Activated CD4-positive, CD25-positive, alpha-beta regulatory T cell (primary cell): ENCODE data around the gene PCK1.
"Not testable (repeated sequence)": the region's sequence is repeated elsewhere in the genome, so short reads cannot be mapped to it uniquely, and the experiment has no call there.

Experiments
- DNase-seq, 4 experiments: peaks; one replicate each; lab custom pipeline; 2025; lab: John Stamatoyannopoulos, UW

PCK1 gene

DNA sequence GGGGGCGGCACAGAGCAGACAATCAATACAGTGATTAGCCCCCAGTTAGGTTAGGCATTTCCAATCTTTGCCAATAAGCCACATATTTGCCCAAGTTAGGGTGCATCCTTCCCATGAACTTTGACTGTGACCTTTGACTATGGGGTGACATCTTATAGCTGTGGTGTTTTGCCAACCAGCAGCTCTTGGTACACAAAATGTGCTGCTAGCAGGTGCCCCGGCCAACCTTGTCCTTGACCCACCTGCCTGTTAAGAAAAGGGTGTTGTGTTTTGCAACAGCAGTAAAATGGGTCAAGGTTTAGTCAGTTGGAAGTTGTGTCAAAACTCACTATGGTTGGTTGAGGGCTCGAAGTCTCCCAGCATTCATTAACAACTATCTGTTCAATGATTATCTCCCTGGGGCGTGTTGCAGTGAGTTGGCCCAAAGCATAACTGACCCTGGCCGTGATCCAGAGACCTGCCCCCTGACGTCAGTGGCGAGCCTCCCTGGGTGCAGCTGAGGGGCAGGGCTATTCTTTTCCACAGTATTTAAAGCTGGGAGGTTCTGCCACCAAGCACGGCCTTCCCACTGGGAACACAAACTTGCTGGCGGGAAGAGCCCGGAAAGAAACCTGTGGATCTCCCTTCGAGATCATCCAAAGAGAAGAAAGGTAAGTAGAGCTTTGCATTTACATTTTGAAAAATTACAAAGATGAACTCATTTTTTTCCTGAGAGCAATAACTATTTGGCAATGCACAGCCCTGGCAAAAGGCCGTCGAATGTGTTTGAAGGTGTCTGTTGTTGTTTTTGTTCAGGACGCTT lies at the start of gene PCK1:
Gene PCK1 (plus strand): TSS at position 557 of the 802 bp plus-strand sequence. CDS start 302 bp downstream, outside the sequence.
- no peak for DNase-seq

DNA sequence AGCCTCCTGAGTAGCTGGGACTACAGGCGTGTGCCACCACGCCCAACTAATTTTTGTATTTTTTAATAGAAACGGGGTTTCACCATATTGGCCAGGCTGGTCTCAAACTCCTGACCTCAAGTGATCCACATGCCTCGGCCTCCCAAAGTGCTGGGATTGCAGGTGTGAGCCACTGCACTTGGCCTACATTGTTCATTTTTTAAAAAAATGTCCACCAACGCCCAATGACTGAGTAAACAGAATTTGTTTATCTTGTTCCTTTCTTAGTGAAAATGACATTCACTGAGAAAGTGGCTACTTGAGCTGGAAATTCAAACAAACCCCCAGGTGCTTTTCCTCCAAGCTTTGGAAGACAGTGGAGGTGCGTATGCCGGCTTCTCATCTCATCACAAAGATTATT lies 49.2 kb upstream of the PCK1 start:
- DNase-seq, result not testable (repeated sequence)

DNA sequence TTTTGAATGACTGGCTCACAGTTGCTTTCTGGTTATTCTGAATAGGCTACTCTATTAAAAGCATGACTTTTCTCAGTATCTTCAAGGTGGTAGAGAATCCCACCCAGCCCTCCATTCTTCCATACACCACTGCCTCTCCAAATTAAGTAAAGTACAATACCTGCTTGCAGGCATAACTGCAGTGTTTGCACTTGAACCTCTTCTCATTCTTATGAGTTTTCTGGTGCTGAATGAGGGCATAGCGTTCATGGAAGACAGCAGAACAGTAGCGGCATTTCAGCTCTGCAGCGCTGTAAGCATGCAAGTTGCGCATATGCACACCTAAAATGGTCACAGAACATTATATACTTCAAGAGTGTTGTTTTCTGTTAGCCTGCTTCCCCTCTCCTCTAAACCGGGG lies 48.5 kb upstream of the PCK1 start:
- DNase-seq, result no peak

GRCh38 chr20:57513199-57513598 lies 47.7 kb upstream of the PCK1 start:
- DNase-seq, result no peak

GRCh38 chr20:57514273-57514751 lies 46.6 kb upstream of the PCK1 start:
- no peak for DNase-seq

DNA sequence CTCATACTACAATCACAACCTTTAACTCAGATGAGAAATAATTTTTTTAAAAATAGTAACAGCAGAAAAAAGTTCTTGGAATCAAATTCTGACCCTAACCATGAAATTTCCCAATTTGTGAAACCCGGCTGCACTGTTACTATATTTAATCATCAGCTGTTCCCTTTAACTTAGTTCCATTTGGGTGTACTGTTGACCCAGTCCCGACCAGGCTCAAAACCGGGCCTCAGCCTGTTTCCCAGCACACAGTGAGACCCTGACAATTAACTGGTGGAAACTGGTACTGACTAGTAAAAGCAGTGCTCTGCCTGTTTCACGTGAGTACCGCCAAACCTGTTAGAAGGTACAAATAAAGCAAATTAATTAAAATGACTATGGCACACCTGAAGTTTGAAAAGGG lies 43.0 kb upstream of the PCK1 start:
- DNase-seq, result no peak

GRCh38 chr20:57522380-57523140 lies 38.4 kb upstream of the PCK1 start:
- no peak for DNase-seq

DNA sequence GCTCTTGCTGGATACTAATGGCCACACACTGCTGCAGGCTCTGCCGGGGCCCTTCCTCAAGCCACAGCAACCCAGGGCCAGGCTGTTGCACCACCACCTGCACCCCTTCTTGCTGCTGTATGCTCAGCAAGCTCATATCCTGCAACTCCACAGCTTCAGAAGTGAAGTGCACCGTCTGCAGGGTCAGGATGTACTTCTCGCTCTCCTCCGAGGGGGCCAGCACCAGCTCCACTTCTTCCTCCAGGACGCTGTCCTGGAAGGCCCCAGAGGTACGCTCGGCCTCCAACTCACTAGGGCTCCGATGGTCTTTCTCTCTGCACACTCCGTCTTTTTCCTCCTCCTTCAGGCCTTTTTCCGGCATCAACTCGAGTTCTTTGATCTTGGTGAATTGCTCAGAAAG lies 37.1 kb upstream of the PCK1 start:
- DNase-seq, result no peak

DNA sequence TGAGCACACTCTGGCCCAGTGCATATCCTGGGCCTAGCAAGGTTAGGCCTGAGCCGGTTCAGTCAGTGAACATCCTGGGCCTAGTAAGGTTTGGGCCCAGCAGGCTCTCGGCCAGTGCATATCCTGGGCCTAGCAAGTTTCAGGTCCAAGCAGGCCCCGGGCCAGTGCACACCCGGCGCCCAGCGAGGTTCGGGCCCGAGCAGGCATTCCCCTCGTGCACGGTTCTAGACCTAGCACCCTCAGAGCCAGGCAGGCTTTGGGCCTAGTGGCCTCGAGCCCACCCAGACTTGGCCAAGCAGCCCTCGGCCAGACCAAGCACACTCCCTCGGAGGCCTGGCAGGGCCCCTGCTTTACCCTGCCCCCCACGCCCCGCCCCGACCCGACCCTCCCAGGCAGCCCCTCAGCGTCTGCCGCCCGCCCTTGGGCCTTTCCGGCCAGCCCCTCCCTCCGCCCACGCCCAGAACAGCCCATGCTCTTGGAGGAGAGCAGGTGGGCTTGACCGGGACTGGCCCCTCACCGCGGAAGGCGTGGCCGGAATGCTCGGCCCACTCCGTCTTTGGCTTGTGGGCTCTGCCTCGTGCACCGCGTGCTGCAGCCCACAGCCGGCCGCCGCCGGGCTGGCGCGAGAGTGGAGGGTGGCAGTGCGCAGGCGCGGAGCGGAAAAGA lies 36.3 kb upstream of the PCK1 start, which contains the start of gene CTCFL:
Gene CTCFL (minus strand): TSS at position 630 of the 666 bp plus-strand sequence. CDS start 935 bp downstream, outside the sequence.
- DNase-seq, result no peak

GRCh38 chr20:57525328-57526086 lies 35.4 kb upstream of the PCK1 start:
- no peak for DNase-seq

DNA sequence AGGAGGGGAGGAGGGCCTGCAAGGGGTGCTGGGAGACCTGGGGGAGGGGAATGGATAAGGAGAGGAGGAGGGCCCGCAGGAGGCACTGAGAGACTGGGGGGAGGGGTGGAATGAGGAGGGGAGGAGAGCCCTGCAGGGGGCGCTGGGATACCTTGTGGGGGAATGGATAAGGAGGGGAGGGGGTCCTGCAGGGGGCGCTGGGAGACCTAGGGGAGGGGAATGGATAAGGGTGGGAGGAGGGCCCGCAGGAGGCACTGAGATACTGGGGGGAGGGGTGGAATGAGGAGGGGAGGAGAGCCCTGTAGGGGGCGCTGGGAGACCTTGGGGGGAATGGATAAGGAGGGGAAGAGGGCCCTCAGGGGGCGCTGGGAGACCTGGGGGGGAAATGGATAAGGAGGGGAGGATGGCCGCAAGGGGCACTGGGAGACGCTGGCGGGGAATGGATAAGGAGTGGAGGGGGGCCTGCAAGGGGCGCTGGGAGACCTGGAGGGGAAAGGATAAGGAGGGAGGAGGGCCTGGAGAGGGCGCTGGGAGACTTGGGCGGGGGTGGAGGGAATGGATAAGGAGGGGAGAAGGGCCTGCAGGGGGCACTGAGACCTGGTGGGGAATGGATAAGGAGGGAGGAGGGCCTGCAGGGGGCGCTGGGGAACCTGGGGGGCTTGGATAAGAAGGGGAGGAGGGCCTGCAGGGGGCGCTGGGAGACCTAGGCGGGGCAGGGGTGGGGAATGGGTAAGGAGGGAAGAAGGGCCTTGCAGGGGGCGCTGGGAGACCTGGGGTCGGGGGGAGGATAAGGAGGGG lies 34.6 kb upstream of the PCK1 start:
- no peak for DNase-seq

GRCh38 chr20:57526885-57527460 lies 33.9 kb upstream of the PCK1 start:
- no peak for DNase-seq

DNA sequence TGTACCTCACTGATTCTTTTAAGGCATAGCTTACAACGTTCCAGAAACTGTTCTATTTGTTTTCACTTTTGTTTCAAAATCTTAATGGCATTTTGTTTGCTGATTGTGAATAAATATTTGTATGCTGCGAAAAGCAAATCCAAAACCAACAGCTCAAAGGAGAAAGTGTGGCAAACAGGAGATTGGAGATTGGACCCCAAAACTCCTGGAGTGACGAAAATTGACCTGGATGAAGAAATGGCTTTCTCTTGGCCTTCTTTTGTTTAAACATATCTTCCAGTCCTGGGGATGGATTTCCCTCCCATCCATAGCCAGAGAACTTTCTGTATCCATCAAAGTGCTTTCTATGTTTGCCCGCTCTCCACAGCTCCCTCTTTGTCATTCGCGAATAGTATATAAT lies 33.2 kb upstream of the PCK1 start:
- no peak for DNase-seq

DNA sequence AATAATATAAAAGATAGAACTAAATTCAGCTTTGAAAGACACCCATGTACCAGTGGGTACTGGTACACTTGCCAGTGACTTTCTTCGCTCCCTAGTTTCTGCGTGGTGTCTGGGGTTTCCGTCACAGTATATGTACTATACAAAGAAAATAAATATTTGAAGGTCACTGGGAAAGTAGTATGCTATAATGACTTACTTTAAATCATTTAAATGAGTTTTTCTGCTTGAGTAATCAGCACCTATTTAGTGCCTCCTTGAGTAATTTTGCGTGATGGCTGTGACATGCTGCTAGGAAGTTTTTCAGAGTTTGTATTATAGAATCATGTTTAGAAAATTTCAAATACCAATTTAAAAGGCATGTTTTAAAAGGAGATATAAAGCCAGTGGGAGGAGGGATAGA lies 32.8 kb upstream of the PCK1 start:
- no peak for DNase-seq

DNA sequence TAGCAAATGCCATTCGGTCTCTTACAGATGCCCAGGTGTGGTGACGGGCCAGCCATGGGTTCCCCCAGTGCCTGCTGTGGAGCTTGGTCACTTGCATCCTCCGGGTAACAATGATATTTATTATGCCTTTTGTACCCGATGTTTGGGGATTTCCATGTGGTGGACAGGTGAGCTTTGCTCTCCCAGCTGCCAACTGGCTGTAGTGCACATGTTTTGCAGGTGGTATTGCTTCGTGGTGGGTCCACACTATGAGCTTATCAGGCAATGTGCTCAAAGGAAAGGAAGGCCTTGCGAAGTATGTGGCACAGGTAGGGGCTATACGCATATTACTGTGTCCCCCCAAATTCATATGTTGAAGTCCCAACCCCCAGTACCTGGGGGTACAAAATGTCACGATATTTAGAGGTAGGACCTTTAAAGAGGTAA lies 31.7 kb upstream of the PCK1 start:
- no peak for DNase-seq

DNA sequence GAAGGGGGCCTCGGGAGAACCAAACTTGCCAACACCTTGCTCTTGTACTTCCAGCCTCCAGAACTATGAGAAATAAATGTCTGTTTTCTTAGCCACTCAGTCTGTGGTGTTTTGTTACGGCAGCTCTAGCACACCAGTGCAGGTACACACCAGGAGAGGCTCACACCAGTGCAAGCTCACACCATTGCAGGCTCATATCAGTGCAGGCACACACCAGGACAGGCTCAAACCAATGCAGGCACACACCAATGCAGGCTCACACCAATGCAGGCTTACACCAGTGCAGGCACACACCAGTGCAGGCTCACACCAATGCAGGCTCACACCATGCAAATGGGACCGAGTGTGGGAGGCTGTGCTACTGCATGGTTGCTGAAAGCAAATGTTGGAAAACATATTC lies 31.1 kb upstream of the PCK1 start:
- no peak for DNase-seq

GRCh38 chr20:57530327-57530981 lies 30.5 kb upstream of the PCK1 start:
- no peak for DNase-seq

GRCh38 chr20:57532104-57532503 lies 28.8 kb upstream of the PCK1 start:
- no peak for DNase-seq

- no peak for DNase-seq
These were observed 25.6 kb upstream of the PCK1 start for GRCh38 chr20:57535297-57535696.

GRCh38 chr20:57536120-57536708 lies 24.7 kb upstream of the PCK1 start:
- no peak for DNase-seq
